H9 (cell line): ENCODE data around the gene CCL7. TPM values are rescaled to one million over a fixed set of nuclear protein-coding genes. Genes with fewer than 3 reads are reported as not detected.

Experiments used
- DNase-seq: peaks from one replicate; pipeline ENCODE4 v3.0.0-alpha.2; 2017
- H2AFZ ChIP-seq: one replicate; pipeline ENCODE4 v1.6.1; 2013; ENCODE audit warnings: mild to moderate bottlenecking, low read length, control low read depth, moderate library complexity
- H2AK5ac ChIP-seq: 2 replicates; pipeline ENCODE4 v1.6.1; 2013; ENCODE audit warnings: low read length, control low read depth, mixed read lengths; ENCODE audit not compliant: insufficient read length
- H2BK120ac ChIP-seq: one replicate; pipeline ENCODE4 v1.6.1; 2013; ENCODE audit warnings: low read depth, mild to moderate bottlenecking, low read length, control low read depth, inconsistent platforms; ENCODE audit not compliant: poor library complexity, severe bottlenecking
- H2BK12ac ChIP-seq: 2 replicates; pipeline ENCODE4 v1.6.1; 2013; ENCODE audit warnings: low read length, control low read depth, mixed read lengths, low read depth; ENCODE audit not compliant: insufficient read length
- H2BK15ac ChIP-seq: 2 replicates; pipeline ENCODE4 v1.6.1; 2013; ENCODE audit warnings: low read depth, low read length, control low read depth
- H2BK20ac ChIP-seq: one replicate; pipeline ENCODE4 v1.6.1; 2013; ENCODE audit warnings: low read depth, mild to moderate bottlenecking, low read length, control low read depth, inconsistent platforms; ENCODE audit not compliant: poor library complexity, severe bottlenecking
- H2BK5ac ChIP-seq: 2 replicates; pipeline ENCODE4 v1.6.1; 2013; ENCODE audit warnings: low read length, control low read depth, mixed read lengths; ENCODE audit not compliant: insufficient read length
- H3K14ac ChIP-seq: 2 replicates; pipeline ENCODE4 v1.6.1; 2013; ENCODE audit warnings: low read length, control low read depth; ENCODE audit not compliant: insufficient read depth
- H3K18ac ChIP-seq: 2 replicates; pipeline ENCODE4 v1.6.1; 2013; ENCODE audit warnings: low read depth, mild to moderate bottlenecking, mixed read lengths, low read length, control low read depth; ENCODE audit not compliant: insufficient read length
- H3K23ac ChIP-seq: 2 replicates; pipeline ENCODE4 v1.6.1; 2013; ENCODE audit warnings: low read length, control low read depth, mixed read lengths, low read depth; ENCODE audit not compliant: insufficient read length
- H3K23me2 ChIP-seq: 2 replicates; pipeline ENCODE4 v1.6.1; 2013; ENCODE audit warnings: low read depth, mild to moderate bottlenecking, mixed read lengths, low read length, control low read depth; ENCODE audit not compliant: insufficient read length, poor library complexity, severe bottlenecking
- H3K27ac ChIP-seq: 2 replicates; pipeline ENCODE4 v1.5.1; 2013; ENCODE audit warnings: low read length, control low read depth, mixed read lengths, low read depth; ENCODE audit not compliant: insufficient read length
- H3K27me3 ChIP-seq: 2 replicates; pipeline ENCODE4 v1.6.1; 2013; ENCODE audit warnings: low read length, control low read depth, inconsistent platforms; ENCODE audit not compliant: insufficient read depth
- H3K4ac ChIP-seq: 2 replicates; pipeline ENCODE4 v1.6.1; 2013; ENCODE audit warnings: low read depth, mild to moderate bottlenecking, control low read depth, inconsistent platforms, low read length, moderate library complexity
- H3K4me1 ChIP-seq: 2 replicates; pipeline ENCODE4 v1.6.1; 2013; ENCODE audit warnings: low read length, control low read depth, inconsistent platforms; ENCODE audit not compliant: insufficient read depth
- H3K4me2 ChIP-seq: 2 replicates; pipeline ENCODE4 v1.6.1; 2013; ENCODE audit warnings: low read length, control low read depth, mixed read lengths; ENCODE audit not compliant: insufficient read length, insufficient read depth
- H3K56ac ChIP-seq: 2 replicates; pipeline ENCODE4 v1.6.1; 2013; ENCODE audit warnings: low read depth, mild to moderate bottlenecking, mixed read lengths, low read length, control low read depth; ENCODE audit not compliant: insufficient read length
- H3K79me1 ChIP-seq: 2 replicates; pipeline ENCODE4 v1.6.1; 2013; ENCODE audit warnings: low read depth, mild to moderate bottlenecking, moderate library complexity, low read length, control low read depth, inconsistent platforms; ENCODE audit not compliant: insufficient read depth, poor library complexity, severe bottlenecking
- H3K79me2 ChIP-seq: 2 replicates; pipeline ENCODE4 v1.6.1; 2013; ENCODE audit warnings: low read length, control low read depth, inconsistent platforms; ENCODE audit not compliant: insufficient read depth
- H3K9ac ChIP-seq: 2 replicates; pipeline ENCODE4 v1.6.1; 2013; ENCODE audit warnings: low read length, control low read depth, mixed read lengths; ENCODE audit not compliant: insufficient read length; ENCODE audit errors: extremely low read depth
- H3K9me3 ChIP-seq: one replicate; pipeline ENCODE4 v1.6.1; 2013; ENCODE audit warnings: low read depth, low read length, inconsistent platforms; ENCODE audit not compliant: control insufficient read depth
- H3T11ph ChIP-seq: one replicate; pipeline ENCODE4 v1.6.1; 2013; ENCODE audit warnings: mild to moderate bottlenecking, low read length, control low read depth, inconsistent platforms
- H4K20me1 ChIP-seq: one replicate; pipeline ENCODE4 v1.6.1; 2013; ENCODE audit not compliant: control insufficient read depth, insufficient read length, insufficient read depth
- H4K5ac ChIP-seq: 2 replicates; pipeline ENCODE4 v1.6.1; 2013; ENCODE audit warnings: low read depth, mild to moderate bottlenecking, mixed read lengths, low read length, control low read depth; ENCODE audit not compliant: insufficient read length
- H4K8ac ChIP-seq: replicated peaks from 2 replicates; pipeline ENCODE4 v1.6.1; 2013; ENCODE audit warnings: low read length, control low read depth, mixed read lengths, low read depth; ENCODE audit not compliant: insufficient read length
- H4K91ac ChIP-seq: 2 replicates; pipeline ENCODE4 v1.6.1; 2013; ENCODE audit warnings: low read depth, mild to moderate bottlenecking, moderate library complexity, mixed read lengths, low read length, control low read depth; ENCODE audit not compliant: insufficient read length
- H3K27ac Mint-ChIP-seq, 3 experiments: 2 replicates in 2 of 3; 3 replicates in 1 of 3; pipeline ENCODE4 v1.8.0; 2020 to 2021; ENCODE audit warnings: mixed read lengths in 3 of 3, mild to moderate bottlenecking in 1 of 3, moderate library complexity in 1 of 3
- H3K27me3 Mint-ChIP-seq: 2 replicates; pipeline ENCODE4 v1.8.0; 2021; ENCODE audit warnings: low read depth, mild to moderate bottlenecking, moderate library complexity, mixed read lengths
- H3K36me3 Mint-ChIP-seq, 3 experiments: 2 replicates in 2 of 3; 3 replicates in 1 of 3; pipeline ENCODE4 v1.8.0; 2020 to 2021; ENCODE audit warnings: low read depth in 3 of 3, mixed read lengths in 3 of 3; ENCODE audit not compliant: insufficient read depth in 1 of 3
- H3K4me1 Mint-ChIP-seq, 2 experiments: 2 replicates each; pipeline ENCODE4 v1.8.0; 2020; ENCODE audit warnings: mixed read lengths in 2 of 2
- H3K4me3 Mint-ChIP-seq, 2 experiments: 2 replicates in 1 of 2; 3 replicates in 1 of 2; pipeline ENCODE4 v1.8.0; 2020 to 2021; ENCODE audit warnings: mild to moderate bottlenecking in 2 of 2, mixed read lengths in 2 of 2, moderate library complexity in 1 of 2
- H3K9me3 Mint-ChIP-seq, 2 experiments: 2 replicates in 1 of 2; 3 replicates in 1 of 2; pipeline ENCODE4 v1.8.0; 2020; ENCODE audit warnings: mild to moderate bottlenecking in 2 of 2, mixed read lengths in 2 of 2, moderate library complexity in 1 of 2
- CTCF ChIP-seq: fragments of 200-600 bp; sonication (generic); conservative IDR thresholded peaks from 3 replicates; pipeline ENCODE4 v1.8.0; 2021; ENCODE audit warnings: antibody characterized with exemption, mild to moderate bottlenecking
- WGBS: extraction: QIAGEN DNeasy Blood & Tissue Kit; methylation state at CpG from one replicate; pipeline ENCODE4 v1.1.7; 2013; ENCODE audit warnings: missing lambda C conversion rate, low lambda C conversion rate, mixed read lengths; ENCODE audit not compliant: insufficient read length; ENCODE audit errors: extremely low coverage; 5-methylcytosine and 5-hydroxymethylcytosine counted together
- total RNA-seq: library from RNA; stranded (reverse); gene quantifications from 2 replicates; pipeline ENCODE4 v1.2.1, GENCODE V29; 2021

CCL7 gene
- total RNA-seq, 1 experiment from 2014 or later: not detected

GRCh38 chr17:34276826-34277225 is 6.8 kb downstream of the CCL7 start:
- Histone ChIP-seq H3K14ac (no peak overlapping the region), H2AK5ac (no peak overlapping the region), H3K27me3 (no peaks in the 10 kb centered on the region), H4K5ac (no peak overlapping the region), H2BK12ac (no peak overlapping the region), H3K56ac (no peak overlapping the region), H3K79me2 (no peaks in the 10 kb centered on the region), H2BK15ac (no peak overlapping the region), H2BK5ac (no peak overlapping the region), H4K8ac (no peak overlapping the region), H3T11ph (no peak overlapping the region), H3K9me3 (no peaks in the 10 kb centered on the region), H3K23me2 (no peaks in the 10 kb centered on the region), H3K9ac (no peak overlapping the region), H3K79me1 (no peaks in the 10 kb centered on the region), H3K4me1 (no peaks in the 10 kb centered on the region), H4K20me1 (no peaks in the 10 kb centered on the region), H4K91ac (no peak overlapping the region), H3K4ac (no peak overlapping the region), H3K18ac (no peak overlapping the region), H2AFZ (no peak overlapping the region), H2BK120ac (no peak overlapping the region), H3K4me2 (no peak overlapping the region), H3K27ac (no peak overlapping the region), H2BK20ac (no peak overlapping the region), H3K23ac (no peak overlapping the region)
- whole genome bisulfite sequencing: no CpG with 5 or more reads among the region's 4 CpGs
- no peak for DNase-seq
- Mint-ChIP-seq H3K27ac (no peak overlapping the region), H3K27me3 (peaks cover 10% of the 10 kb centered on the region), H3K4me3 (no peak overlapping the region), H3K36me3 (no peaks in the 10 kb centered on the region), H3K9me3 (no peaks in the 10 kb centered on the region), H3K4me1 (peaks cover 0 to 2% of the 10 kb centered on the region in 2 experiments; a peak in 1 of 4 replicates)
- TF ChIP-seq CTCF: no peak
